HG03196 (cell line): ENCODE results near the gene NRN1L.
"Not testable (repeated sequence)": the region's sequence is repeated elsewhere in the genome, so short reads cannot be mapped to it uniquely, and the experiment has no call there.

ENCODE experiments used
- ATAC-seq: cut with Tn5 transposase; IDR thresholded peaks from one replicate; pipeline ENCODE4 v1.9.1; 2021; ENCODE audit not compliant: unreplicated experiment

Gene NRN1L

DNA sequence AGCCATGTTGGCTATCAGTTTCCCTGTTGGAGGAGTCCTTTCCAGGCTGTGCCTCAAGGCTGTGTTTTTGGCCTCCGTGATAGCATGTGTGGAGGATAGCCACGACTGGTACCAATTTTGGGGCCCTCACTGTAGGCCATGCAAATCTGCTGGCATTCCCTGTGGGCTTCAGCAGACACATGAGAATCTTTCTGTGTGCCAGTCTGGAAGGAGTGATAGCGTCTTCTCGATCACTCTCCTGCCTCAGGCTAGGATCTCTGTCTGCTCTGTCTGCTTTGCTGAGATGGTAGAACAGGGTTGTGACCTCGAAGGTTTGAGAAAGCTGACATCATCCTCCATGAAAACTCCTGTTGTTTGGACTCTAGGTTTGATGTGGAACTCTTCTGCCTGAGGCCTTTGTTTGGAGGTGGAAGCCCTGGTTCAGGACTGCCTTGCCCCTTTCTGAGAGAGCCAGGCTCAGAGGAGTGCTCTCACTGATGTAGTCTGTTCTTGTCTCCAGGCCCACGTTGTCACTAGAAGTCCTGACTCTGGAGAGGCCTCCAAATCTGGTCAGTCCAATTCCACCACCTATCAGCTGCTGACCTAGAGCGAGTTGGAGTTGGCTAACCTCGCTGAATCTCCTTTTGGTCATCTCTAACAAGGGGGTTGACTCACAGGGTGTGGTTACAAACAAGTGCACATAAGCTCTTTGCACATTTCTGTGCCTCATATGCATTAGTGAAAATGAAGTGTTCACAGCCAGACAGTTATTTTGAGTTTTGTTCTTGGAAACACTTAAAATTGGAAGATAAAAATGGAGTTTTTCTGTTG is 23.9 kb upstream of the NRN1L start:
- no peak for ATAC-seq

- ATAC-seq, result no peak
Observed at GRCh38 chr16:67861877-67862276, 22.8 kb upstream of the NRN1L start.

GRCh38 chr16:67862623-67863583 is 21.8 kb upstream of the NRN1L start:
- ATAC-seq, result no peak

GRCh38 chr16:67864044-67864443 is 20.6 kb upstream of the NRN1L start:
- ATAC-seq, result not testable (repeated sequence)

- ATAC-seq, result no peak
Observed at GRCh38 chr16:67864594-67864993, 20.1 kb upstream of the NRN1L start.

GRCh38 chr16:67865318-67865717 is 19.4 kb upstream of the NRN1L start:
- no peak for ATAC-seq

DNA sequence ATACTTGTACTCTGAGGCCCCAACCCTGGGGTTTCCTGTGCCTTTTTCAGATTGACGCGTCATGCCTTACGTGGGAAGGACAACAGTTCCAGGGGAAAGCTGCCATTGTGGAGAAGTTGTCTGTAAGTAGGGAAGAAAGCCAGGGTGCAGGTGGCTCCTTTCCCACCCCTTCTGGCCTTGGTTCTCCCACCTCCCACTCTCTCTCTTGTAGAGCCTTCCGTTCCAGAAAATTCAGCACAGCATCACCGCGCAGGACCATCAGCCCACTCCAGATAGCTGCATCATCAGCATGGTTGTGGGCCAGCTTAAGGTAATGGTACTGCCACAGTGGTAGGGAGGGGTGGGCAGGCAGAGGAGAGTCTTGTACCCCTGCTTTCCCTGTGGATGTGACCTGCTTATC is 16.4 kb upstream of the NRN1L start:
- ATAC-seq, result no peak

DNA sequence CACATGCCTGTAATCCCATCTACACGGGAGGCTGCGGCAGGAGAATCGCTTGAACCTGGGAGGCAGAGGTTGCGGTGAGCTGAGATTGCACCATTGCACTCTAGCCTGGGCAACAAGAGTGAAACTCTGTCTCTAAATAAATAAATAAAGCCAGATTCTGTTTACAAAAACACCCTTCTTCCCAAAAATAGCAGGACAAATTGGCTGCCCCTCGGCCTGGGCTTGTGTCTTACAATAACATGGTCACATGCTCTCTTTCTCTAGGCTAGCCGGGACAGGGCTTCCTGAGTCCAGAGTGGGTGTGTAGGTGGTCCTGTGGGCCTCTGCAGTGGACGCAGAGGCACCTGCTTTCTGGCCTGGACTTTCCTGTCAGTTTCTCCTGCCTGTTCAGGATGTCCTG is 15.0 kb upstream of the NRN1L start:
- no peak for ATAC-seq

- ATAC-seq, result no peak
Observed at GRCh38 chr16:67871256-67871655, 13.4 kb upstream of the NRN1L start.

GRCh38 chr16:67872131-67872630 is 12.5 kb upstream of the NRN1L start:
- ATAC-seq, result no peak

- peak; percentile 69 for ATAC-seq
Observed at GRCh38 chr16:67872631-67873434, 11.9 kb upstream of the NRN1L start, which contains the start of gene EDC4. Gene EDC4 (plus strand): TSS chr16:67873052. CDS start chr16:67873262, 210 bp downstream.

DNA sequence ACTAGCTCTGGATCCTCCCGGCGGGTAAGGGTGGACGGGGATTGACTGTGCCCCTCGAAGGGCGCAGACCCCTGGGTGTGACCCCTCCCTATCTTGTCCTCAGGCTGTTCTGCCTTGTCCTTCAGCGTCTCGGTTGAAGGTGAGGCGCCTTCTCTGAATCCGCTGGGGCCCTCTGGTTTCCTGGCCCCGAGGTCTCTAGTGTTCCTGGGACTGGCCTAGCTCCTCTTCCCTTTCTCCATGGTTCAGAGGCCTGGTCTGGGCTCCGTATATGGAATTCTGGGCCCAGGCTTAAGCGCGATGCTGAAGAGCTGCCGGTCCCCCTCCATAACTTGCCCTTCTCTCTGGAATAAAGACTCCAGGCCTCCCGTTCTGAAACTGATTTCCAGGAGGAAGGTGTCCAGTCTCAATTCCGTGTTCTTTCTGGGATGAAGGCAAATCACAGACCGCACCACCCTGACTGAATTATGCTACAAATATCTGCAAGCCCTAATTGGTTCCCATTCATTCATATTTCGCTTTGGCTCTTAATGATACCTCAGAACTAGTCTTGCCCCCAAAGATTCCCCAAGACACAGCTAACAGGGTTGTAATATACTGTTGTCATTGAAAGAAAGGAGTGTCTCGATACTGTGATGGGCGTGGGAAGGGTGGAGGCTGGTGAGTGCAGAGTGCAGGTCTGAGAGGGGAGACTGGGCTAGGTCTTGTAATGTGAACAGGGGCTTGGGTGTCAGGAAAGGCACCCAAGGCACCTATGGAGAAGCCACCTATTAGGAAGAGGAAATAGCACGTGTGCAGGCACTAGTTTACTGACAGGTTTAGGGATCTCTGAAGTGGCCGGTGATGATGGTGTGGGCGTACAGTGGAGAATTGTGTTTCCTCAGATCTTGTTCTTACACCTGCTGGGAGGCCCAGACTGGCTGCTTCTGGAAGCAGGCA is 11.0 kb upstream of the NRN1L start:
- peak; percentile 5 for ATAC-seq

DNA sequence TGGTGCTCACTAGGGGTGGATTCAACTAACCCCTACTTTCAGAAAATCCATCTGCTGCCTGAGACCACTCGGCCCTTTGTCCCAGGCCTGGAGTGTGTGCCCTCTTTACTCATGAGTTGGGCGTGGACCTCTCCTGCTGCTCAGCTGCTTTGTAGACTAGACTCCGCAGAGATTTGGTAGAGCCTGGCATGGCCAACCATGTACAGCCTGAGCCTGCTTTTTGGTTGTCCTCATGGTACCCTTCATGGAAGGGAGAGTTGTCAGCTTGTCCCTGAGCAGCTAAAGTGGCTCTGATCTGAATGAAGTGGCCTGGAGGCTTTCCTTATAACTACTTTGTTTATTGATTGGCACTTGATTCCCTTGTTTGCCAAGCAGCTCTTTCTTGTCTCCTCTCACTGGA is 10.3 kb upstream of the NRN1L start:
- no peak for ATAC-seq

DNA sequence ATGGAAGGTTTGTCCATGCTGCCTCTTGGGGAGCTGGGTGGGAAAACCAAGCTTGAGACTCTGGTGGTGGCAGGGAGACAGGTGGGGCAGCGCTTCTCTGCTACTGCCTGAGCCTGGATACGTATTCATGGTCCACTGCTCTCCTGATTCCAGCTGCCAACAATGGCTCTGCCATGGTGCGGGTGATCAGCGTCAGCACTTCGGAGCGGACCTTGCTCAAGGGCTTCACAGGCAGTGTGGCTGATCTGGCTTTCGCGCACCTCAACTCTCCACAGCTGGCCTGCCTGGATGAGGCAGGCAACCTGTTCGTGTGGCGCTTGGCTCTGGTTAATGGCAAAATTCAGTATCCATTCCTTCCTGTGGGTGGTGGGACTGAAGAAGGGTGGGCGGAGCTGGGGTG is 7.6 kb upstream of the NRN1L start:
- ATAC-seq, result no peak

DNA sequence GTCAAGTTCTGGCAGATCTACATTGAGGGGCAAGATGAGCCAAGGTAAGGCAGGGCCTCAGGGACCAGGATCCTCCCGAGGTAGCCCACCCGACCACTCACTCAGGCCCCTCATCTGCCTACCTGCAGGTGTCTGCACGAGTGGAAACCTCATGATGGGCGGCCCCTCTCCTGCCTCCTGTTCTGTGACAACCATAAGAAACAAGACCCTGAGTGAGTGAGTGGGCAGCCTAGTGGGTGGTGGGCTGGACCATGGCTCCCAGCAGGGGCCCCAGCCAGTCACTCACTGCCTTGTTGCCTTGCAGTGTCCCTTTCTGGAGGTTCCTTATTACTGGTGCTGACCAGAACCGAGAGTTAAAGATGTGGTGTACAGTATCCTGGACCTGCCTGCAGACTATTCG is 6.5 kb upstream of the NRN1L start:
- no peak for ATAC-seq

DNA sequence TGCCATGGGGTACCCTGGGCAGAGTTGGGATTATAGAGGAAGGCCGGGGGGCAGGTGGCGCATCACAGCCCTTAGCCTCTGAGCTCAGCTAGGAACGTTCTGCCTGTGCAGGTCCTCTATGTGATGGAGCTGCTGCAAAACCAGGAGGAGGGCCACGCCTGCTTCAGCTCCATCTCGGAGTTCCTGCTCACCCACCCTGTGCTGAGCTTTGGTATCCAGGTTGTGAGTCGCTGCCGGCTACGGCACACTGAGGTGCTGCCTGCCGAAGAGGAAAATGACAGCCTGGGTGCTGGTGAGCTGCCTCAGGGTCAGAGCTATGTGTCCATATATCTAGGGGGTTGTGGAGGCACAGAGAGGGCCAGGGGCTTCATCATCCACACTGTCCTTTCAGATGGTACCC is 5.8 kb upstream of the NRN1L start:
- ATAC-seq, result no peak

GRCh38 chr16:67879462-67879861 is 5.2 kb upstream of the NRN1L start:
- ATAC-seq, result no peak

DNA sequence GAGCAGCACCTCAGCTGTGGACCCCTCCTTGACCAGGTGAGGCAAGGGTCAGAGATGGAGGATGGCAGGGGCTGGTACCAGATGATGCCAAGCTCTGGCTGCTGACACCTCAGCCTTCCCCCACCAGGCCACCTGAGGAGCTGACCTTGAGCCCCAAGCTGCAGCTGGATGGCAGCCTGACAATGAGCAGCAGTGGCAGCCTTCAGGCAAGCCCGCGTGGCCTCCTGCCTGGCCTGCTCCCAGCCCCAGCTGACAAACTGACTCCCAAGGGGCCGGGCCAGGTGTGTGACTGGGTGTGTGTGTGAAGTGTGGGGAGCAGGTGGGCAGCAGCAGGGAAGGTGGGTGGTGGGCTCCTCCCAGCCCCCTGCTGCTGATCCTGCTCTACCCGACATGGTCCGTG is 4.7 kb upstream of the NRN1L start:
- no peak for ATAC-seq

- no peak for ATAC-seq
Observed at GRCh38 chr16:67880584-67880983, 4.1 kb upstream of the NRN1L start.
